WTC11 (cell line): ENCODE measurements around the gene CEP78. TPM values are rescaled to one million over a fixed set of nuclear protein-coding genes. Genes with fewer than 3 reads are reported as not detected.

Source experiments
- ATAC-seq: fragments of 200-7000 bp; cut with Tn5 transposase; 2 replicates; pipeline ENCODE4 v1.10.0; 2021; ENCODE audit warnings: mild to moderate bottlenecking, moderate library complexity
- CTCF ChIA-PET: fragments of 300-600 bp; sonication (Branson Sonifier 250); formaldehyde crosslinking; loops from one replicate; lab custom pipeline; 2021; ENCODE audit warnings: antibody characterized with exemption; lab: Charles Lee
- POLR2A ChIA-PET: fragments of 350-600 bp; sonication (Branson Sonifier 250); formaldehyde crosslinking; loops from one replicate; lab custom pipeline; 2021; ENCODE audit warnings: antibody characterized with exemption; lab: Charles Lee
- DNase-seq: peaks from one replicate; pipeline ENCODE4 v3.0.0; 2021; ENCODE audit warnings: low spot score
- H3K27ac Mint-ChIP-seq: 2 replicates; pipeline ENCODE4 v1.8.0; 2021; ENCODE audit warnings: mixed read lengths
- H3K27me3 Mint-ChIP-seq: 2 replicates; pipeline ENCODE4 v1.8.0; 2021; ENCODE audit warnings: low read depth, mild to moderate bottlenecking, moderate library complexity, mixed read lengths
- H3K36me3 Mint-ChIP-seq: 2 replicates; pipeline ENCODE4 v1.8.0; 2021; ENCODE audit warnings: mixed read lengths
- H3K4me1 Mint-ChIP-seq: 2 replicates; pipeline ENCODE4 v1.8.0; 2022; ENCODE audit warnings: mixed read lengths
- H3K4me3 Mint-ChIP-seq: 2 replicates; pipeline ENCODE4 v1.8.0; 2021; ENCODE audit warnings: mild to moderate bottlenecking, moderate library complexity, mixed read lengths
- H3K9me3 Mint-ChIP-seq: 2 replicates; pipeline ENCODE4 v1.8.0; 2021; ENCODE audit warnings: mixed read lengths
- ATF1 ChIP-seq: sonication (generic); formaldehyde crosslinking; IDR thresholded peaks from 2 replicates; pipeline ENCODE4 v1.8.1; 2023; ENCODE audit warnings: mild to moderate bottlenecking, moderate library complexity, missing genetic modification reagents
- CBFB ChIP-seq: sonication (generic); formaldehyde crosslinking; IDR thresholded peaks from 2 replicates; pipeline ENCODE4 v1.8.1; 2022; ENCODE audit warnings: mild to moderate bottlenecking, low read depth, missing genetic modification reagents
- CREM ChIP-seq: sonication (generic); formaldehyde crosslinking; IDR thresholded peaks from 2 replicates; pipeline ENCODE4 v1.8.1; 2022; ENCODE audit warnings: mild to moderate bottlenecking, missing genetic modification reagents, moderate library complexity
- EMX1 ChIP-seq: fragments of 250-450 bp; sonication (Bioruptor Pico); IDR thresholded peaks from 2 replicates; pipeline ENCODE4 v1.8.0; 2021; ENCODE audit warnings: mild to moderate bottlenecking
- ESRRA ChIP-seq: sonication (generic); formaldehyde crosslinking; IDR thresholded peaks from 2 replicates; pipeline ENCODE4 v1.8.1; 2022; ENCODE audit warnings: mild to moderate bottlenecking, missing genetic modification reagents, borderline replicate concordance
- ETV6 ChIP-seq: sonication (generic); formaldehyde crosslinking; IDR thresholded peaks from 2 replicates; pipeline ENCODE4 v1.8.1; 2022; ENCODE audit warnings: mild to moderate bottlenecking, missing genetic modification reagents
- FOXJ3 ChIP-seq: sonication (generic); formaldehyde crosslinking; IDR thresholded peaks from 2 replicates; pipeline ENCODE4 v1.9.0; 2021; ENCODE audit warnings: missing genetic modification reagents, mild to moderate bottlenecking, borderline replicate concordance
- NR2C2 ChIP-seq: sonication (generic); formaldehyde crosslinking; IDR thresholded peaks from 2 replicates; pipeline ENCODE4 v1.8.0; 2022; ENCODE audit warnings: mild to moderate bottlenecking, missing genetic modification reagents
- NR3C1 ChIP-seq: sonication (generic); formaldehyde crosslinking; conservative IDR thresholded peaks from 2 replicates; pipeline ENCODE4 v1.8.1; 2023; ENCODE audit warnings: low read depth, mild to moderate bottlenecking, missing genetic modification reagents
- OVOL2 ChIP-seq: fragments of 250-450 bp; sonication (Bioruptor Pico); IDR thresholded peaks from 2 replicates; pipeline ENCODE4 v1.9.0; 2021; ENCODE audit warnings: mild to moderate bottlenecking, borderline replicate concordance
- PRRX2 ChIP-seq: fragments of 250-450 bp; sonication (Bioruptor Pico); IDR thresholded peaks from 2 replicates; pipeline ENCODE4 v1.8.0; 2021; ENCODE audit warnings: mild to moderate bottlenecking
- ZBTB21 ChIP-seq: sonication (generic); formaldehyde crosslinking; IDR thresholded peaks from 2 replicates; pipeline ENCODE4 v1.8.1; 2023; ENCODE audit warnings: mild to moderate bottlenecking, missing genetic modification reagents, borderline replicate concordance
- ZNF219 ChIP-seq: sonication (generic); formaldehyde crosslinking; IDR thresholded peaks from 2 replicates; pipeline ENCODE4 v1.8.0; 2023; ENCODE audit warnings: missing genetic modification reagents, mild to moderate bottlenecking, borderline replicate concordance
- ZNF263 ChIP-seq: sonication (generic); formaldehyde crosslinking; IDR thresholded peaks from 2 replicates; pipeline ENCODE4 v1.8.1; 2022; ENCODE audit warnings: low read depth, mild to moderate bottlenecking, moderate library complexity, missing genetic modification reagents
- total RNA-seq: library from RNA; stranded (reverse); gene quantifications from 3 replicates; pipeline ENCODE4 v1.2.3, GENCODE V29; 2021
- TF ChIP-seq, protein P1 (sequence below): sonication (generic); formaldehyde crosslinking; IDR thresholded peaks from 2 replicates; pipeline ENCODE4 v1.8.0; 2022; ENCODE audit warnings: mild to moderate bottlenecking, missing genetic modification reagents
- TF ChIP-seq, protein P2 (sequence below): sonication (generic); formaldehyde crosslinking; IDR thresholded peaks from 2 replicates; pipeline ENCODE4 v1.8.1; 2022; ENCODE audit warnings: low read depth, missing genetic modification reagents, borderline replicate concordance
- TF ChIP-seq, protein P3 (sequence below): sonication (generic); formaldehyde crosslinking; IDR thresholded peaks from 2 replicates; pipeline ENCODE4 v1.8.0; 2023; ENCODE audit warnings: mild to moderate bottlenecking, missing genetic modification reagents
- TF ChIP-seq, protein P4 (sequence below): sonication (generic); formaldehyde crosslinking; IDR thresholded peaks from 2 replicates; pipeline ENCODE4 v1.8.0; 2022; ENCODE audit warnings: missing genetic modification reagents

The CEP78 gene
- total RNA-seq, 1 experiment from 2014 or later: 42.0 TPM

DNA sequence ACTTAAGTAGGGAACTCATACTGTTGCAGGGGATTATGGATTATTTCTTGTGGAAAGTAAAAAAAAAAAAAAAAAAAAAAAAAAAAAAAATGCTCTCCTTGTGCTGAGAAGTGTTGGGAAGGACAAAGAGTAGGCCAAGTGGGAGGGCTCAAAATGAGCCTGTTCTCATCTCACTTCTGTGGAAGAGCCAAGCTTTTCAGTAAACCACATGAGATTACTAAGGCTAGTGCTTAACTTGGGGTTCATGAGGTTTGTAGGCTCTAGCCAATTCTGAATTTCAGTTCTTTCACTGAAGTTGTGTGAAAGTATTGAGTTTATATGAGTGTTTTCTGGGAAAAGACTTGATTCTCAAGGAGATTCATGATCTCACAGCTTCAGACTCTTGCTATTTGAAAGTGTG is 23.0 kb upstream of the CEP78 start (continued):
- TF ChIP-seq, protein P1, sequence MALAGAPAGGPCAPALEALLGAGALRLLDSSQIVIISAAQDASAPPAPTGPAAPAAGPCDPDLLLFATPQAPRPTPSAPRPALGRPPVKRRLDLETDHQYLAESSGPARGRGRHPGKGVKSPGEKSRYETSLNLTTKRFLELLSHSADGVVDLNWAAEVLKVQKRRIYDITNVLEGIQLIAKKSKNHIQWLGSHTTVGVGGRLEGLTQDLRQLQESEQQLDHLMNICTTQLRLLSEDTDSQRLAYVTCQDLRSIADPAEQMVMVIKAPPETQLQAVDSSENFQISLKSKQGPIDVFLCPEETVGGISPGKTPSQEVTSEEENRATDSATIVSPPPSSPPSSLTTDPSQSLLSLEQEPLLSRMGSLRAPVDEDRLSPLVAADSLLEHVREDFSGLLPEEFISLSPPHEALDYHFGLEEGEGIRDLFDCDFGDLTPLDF (CRISPR knock-in tag): no peak
- TF ChIP-seq FOXJ3 (CRISPR knock-in tag): no peak

GRCh38 chr9:78213712-78214111 is 22.2 kb upstream of the CEP78 start:
- TF ChIP-seq CBFB (CRISPR knock-in tag): no peak
- TF ChIP-seq CREM (CRISPR knock-in tag): no peak
- TF ChIP-seq ETV6 (CRISPR knock-in tag): no peak
- no peak for TF ChIP-seq ZBTB21 (CRISPR knock-in tag)
- TF ChIP-seq, protein P2, sequence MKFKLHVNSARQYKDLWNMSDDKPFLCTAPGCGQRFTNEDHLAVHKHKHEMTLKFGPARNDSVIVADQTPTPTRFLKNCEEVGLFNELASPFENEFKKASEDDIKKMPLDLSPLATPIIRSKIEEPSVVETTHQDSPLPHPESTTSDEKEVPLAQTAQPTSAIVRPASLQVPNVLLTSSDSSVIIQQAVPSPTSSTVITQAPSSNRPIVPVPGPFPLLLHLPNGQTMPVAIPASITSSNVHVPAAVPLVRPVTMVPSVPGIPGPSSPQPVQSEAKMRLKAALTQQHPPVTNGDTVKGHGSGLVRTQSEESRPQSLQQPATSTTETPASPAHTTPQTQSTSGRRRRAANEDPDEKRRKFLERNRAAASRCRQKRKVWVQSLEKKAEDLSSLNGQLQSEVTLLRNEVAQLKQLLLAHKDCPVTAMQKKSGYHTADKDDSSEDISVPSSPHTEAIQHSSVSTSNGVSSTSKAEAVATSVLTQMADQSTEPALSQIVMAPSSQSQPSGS (CRISPR knock-in tag): no peak
- TF ChIP-seq ESRRA: no peak
- TF ChIP-seq, protein P3, sequence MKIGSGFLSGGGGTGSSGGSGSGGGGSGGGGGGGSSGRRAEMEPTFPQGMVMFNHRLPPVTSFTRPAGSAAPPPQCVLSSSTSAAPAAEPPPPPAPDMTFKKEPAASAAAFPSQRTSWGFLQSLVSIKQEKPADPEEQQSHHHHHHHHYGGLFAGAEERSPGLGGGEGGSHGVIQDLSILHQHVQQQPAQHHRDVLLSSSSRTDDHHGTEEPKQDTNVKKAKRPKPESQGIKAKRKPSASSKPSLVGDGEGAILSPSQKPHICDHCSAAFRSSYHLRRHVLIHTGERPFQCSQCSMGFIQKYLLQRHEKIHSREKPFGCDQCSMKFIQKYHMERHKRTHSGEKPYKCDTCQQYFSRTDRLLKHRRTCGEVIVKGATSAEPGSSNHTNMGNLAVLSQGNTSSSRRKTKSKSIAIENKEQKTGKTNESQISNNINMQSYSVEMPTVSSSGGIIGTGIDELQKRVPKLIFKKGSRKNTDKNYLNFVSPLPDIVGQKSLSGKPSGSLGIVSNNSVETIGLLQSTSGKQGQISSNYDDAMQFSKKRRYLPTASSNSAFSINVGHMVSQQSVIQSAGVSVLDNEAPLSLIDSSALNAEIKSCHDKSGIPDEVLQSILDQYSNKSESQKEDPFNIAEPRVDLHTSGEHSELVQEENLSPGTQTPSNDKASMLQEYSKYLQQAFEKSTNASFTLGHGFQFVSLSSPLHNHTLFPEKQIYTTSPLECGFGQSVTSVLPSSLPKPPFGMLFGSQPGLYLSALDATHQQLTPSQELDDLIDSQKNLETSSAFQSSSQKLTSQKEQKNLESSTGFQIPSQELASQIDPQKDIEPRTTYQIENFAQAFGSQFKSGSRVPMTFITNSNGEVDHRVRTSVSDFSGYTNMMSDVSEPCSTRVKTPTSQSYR (CRISPR knock-in tag): no peak
- TF ChIP-seq NR2C2 (CRISPR knock-in tag): no peak
- TF ChIP-seq ZNF263 (CRISPR knock-in tag): no peak
- TF ChIP-seq ATF1 (CRISPR knock-in tag): no peak
- TF ChIP-seq ZNF219 (CRISPR knock-in tag): no peak
- no peak for TF ChIP-seq OVOL2
- no peak for TF ChIP-seq NR3C1 (CRISPR knock-in tag)
- no peak for TF ChIP-seq EMX1 (CRISPR knock-in tag)
- TF ChIP-seq, protein P4, sequence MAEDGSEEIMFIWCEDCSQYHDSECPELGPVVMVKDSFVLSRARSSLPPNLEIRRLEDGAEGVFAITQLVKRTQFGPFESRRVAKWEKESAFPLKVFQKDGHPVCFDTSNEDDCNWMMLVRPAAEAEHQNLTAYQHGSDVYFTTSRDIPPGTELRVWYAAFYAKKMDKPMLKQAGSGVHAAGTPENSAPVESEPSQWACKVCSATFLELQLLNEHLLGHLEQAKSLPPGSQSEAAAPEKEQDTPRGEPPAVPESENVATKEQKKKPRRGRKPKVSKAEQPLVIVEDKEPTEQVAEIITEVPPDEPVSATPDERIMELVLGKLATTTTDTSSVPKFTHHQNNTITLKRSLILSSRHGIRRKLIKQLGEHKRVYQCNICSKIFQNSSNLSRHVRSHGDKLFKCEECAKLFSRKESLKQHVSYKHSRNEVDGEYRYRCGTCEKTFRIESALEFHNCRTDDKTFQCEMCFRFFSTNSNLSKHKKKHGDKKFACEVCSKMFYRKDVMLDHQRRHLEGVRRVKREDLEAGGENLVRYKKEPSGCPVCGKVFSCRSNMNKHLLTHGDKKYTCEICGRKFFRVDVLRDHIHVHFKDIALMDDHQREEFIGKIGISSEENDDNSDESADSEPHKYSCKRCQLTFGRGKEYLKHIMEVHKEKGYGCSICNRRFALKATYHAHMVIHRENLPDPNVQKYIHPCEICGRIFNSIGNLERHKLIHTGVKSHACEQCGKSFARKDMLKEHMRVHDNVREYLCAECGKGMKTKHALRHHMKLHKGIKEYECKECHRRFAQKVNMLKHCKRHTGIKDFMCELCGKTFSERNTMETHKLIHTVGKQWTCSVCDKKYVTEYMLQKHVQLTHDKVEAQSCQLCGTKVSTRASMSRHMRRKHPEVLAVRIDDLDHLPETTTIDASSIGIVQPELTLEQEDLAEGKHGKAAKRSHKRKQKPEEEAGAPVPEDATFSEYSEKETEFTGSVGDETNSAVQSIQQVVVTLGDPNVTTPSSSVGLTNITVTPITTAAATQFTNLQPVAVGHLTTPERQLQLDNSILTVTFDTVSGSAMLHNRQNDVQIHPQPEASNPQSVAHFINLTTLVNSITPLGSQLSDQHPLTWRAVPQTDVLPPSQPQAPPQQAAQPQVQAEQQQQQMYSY (CRISPR knock-in tag): no peak
- no peak for TF ChIP-seq PRRX2 (CRISPR knock-in tag)
- no peak for DNase-seq
- H3K27me3 Mint-ChIP-seq: no peaks in the 10 kb centered on the region; the same call in 1 of the 2 replicates
- no peaks in the 10 kb centered on the region for H3K36me3 Mint-ChIP-seq
- ATAC-seq: peak; percentile 43; the same call in 1 of the 2 replicates
- no peak overlapping the region for H3K27ac Mint-ChIP-seq
- POLR2A ChIA-PET: no interaction called here
- H3K4me1 Mint-ChIP-seq: peaks cover 5% of the 10 kb centered on the region
- no peaks in the 10 kb centered on the region for H3K9me3 Mint-ChIP-seq
- H3K4me3 Mint-ChIP-seq: no peak overlapping the region
- CTCF ChIA-PET: interaction anchor here (2.8 kb wide), 1 partner anchor 83 kb away, joined by 7 read pairs; no protein-coding TSS in a partner anchor
